Measurements from ENCODE around the gene ALDH3B2. TPM values are rescaled to one million over a fixed set of nuclear protein-coding genes. Genes with fewer than 3 reads are reported as not detected.
A peak's percentile ranks its signal among the peaks of the same experiment; 100 is the strongest.
"Not testable (repeated sequence)": the region's sequence is repeated elsewhere in the genome, so short reads cannot be mapped to it uniquely, and the experiment has no call there.

Gene ALDH3B2
- polyA plus RNA-seq, 1 donor from 2014 or later: not detected

GRCh38 chr11:67670316-67671210, 3.9 kb downstream of the ALDH3B2 start:
- Mint-ChIP-seq H3K36me3 (no peaks in the 10 kb centered on the region), H3K27ac (no peak overlapping the region), H3K9me3 (no peaks in the 10 kb centered on the region), H3K4me3 (no peak overlapping the region), H3K4me1 (peaks cover 0 to 6% (median 5%) of the 10 kb centered on the region in 3 donors), H3K27me3 (peaks cover 27% of the 10 kb centered on the region)

- H3K27me3 Mint-ChIP-seq: peaks cover 15% of the 10 kb centered on the region
- no peaks in the 10 kb centered on the region for H3K9me3 Mint-ChIP-seq
- peaks cover 0 to 6% (median 5%) of the 10 kb centered on the region in 3 donors for H3K4me1 Mint-ChIP-seq
- H3K4me3 Mint-ChIP-seq: no peak overlapping the region
- H3K27ac Mint-ChIP-seq: no peak overlapping the region
- H3K36me3 Mint-ChIP-seq: no peaks in the 10 kb centered on the region
These were observed 6.3 kb downstream of the ALDH3B2 start for GRCh38 chr11:67668192-67668551.

- no peak overlapping the region for H3K27ac Mint-ChIP-seq
These were observed 6.8 kb downstream of the ALDH3B2 start for GRCh38 chr11:67667490-67668191.

GRCh38 chr11:67666676-67667489, 7.5 kb downstream of the ALDH3B2 start:
- Mint-ChIP-seq H3K9me3 (no peaks in the 10 kb centered on the region), H3K4me1 (peaks cover 0 to 6% (median 5%) of the 10 kb centered on the region in 3 donors), H3K27me3 (peaks cover 17% of the 10 kb centered on the region), H3K36me3 (no peaks in the 10 kb centered on the region), H3K27ac (no peak overlapping the region), H3K4me3 (peak overlapping the region in 1 of 4 donors; percentile 83)

More at GRCh38 chr11:67667490-67668191, 6.8 kb downstream of the ALDH3B2 start:
- peaks cover 14% of the 10 kb centered on the region for H3K27me3 Mint-ChIP-seq
- H3K36me3 Mint-ChIP-seq: no peaks in the 10 kb centered on the region
- peaks cover 0 to 6% (median 5%) of the 10 kb centered on the region in 3 donors for H3K4me1 Mint-ChIP-seq
- peak overlapping the region in 1 of 4 donors; percentile 83 for H3K4me3 Mint-ChIP-seq
- no peaks in the 10 kb centered on the region for H3K9me3 Mint-ChIP-seq

- Mint-ChIP-seq H3K4me1 (peaks cover 0 to 6% (median 5%) of the 10 kb centered on the region in 3 donors), H3K9me3 (no peaks in the 10 kb centered on the region), H3K27me3 (peaks cover 18% of the 10 kb centered on the region), H3K4me3 (no peak overlapping the region), H3K36me3 (no peaks in the 10 kb centered on the region), H3K27ac (no peak overlapping the region)
These were observed 8.1 kb downstream of the ALDH3B2 start for GRCh38 chr11:67666303-67666645.

- Mint-ChIP-seq H3K4me3 (peak overlapping the region in 1 of 4 donors; percentile 9), H3K36me3 (no peaks in the 10 kb centered on the region), H3K27ac (no peak overlapping the region), H3K4me1 (peaks cover 0 to 6% (median 5%) of the 10 kb centered on the region in 3 donors), H3K9me3 (no peaks in the 10 kb centered on the region), H3K27me3 (peaks cover 16% of the 10 kb centered on the region)
These were observed 8.7 kb downstream of the ALDH3B2 start for GRCh38 chr11:67665541-67666302.

GRCh38 chr11:67664696-67665540, 9.5 kb downstream of the ALDH3B2 start:
- H3K9me3 Mint-ChIP-seq: no peaks in the 10 kb centered on the region
- peak overlapping the region in 1 of 4 donors; percentile 9 for H3K4me3 Mint-ChIP-seq
- H3K27ac Mint-ChIP-seq: no peak overlapping the region
- H3K36me3 Mint-ChIP-seq: no peaks in the 10 kb centered on the region
- peaks cover 15% of the 10 kb centered on the region for H3K27me3 Mint-ChIP-seq
- H3K4me1 Mint-ChIP-seq: peaks cover 0 to 6% (median 5%) of the 10 kb centered on the region in 3 donors

GRCh38 chr11:67664213-67664585, 10.2 kb downstream of the ALDH3B2 start:
- no peak overlapping the region for H3K4me3 Mint-ChIP-seq
- H3K27ac Mint-ChIP-seq: no peak overlapping the region
- no peaks in the 10 kb centered on the region for H3K36me3 Mint-ChIP-seq
- no peaks in the 10 kb centered on the region for H3K9me3 Mint-ChIP-seq
- peaks cover 15% of the 10 kb centered on the region for H3K27me3 Mint-ChIP-seq
- H3K4me1 Mint-ChIP-seq: peaks cover 2 to 8% (median 6%) of the 10 kb centered on the region in 3 donors

- Mint-ChIP-seq H3K9me3 (no peaks in the 10 kb centered on the region), H3K4me1 (peaks cover 7 to 9% (median 8%) of the 10 kb centered on the region in 3 donors), H3K36me3 (no peaks in the 10 kb centered on the region), H3K27me3 (peaks cover 16% of the 10 kb centered on the region), H3K4me3 (no peak overlapping the region), H3K27ac (no peak overlapping the region)
These were observed 10.8 kb downstream of the ALDH3B2 start for GRCh38 chr11:67663532-67664212.

GRCh38 chr11:67662835-67663531, 11.4 kb downstream of the ALDH3B2 start:
- Mint-ChIP-seq H3K27ac (no peak overlapping the region), H3K27me3 (peaks cover 16% of the 10 kb centered on the region), H3K4me1 (peaks cover 7 to 9% (median 8%) of the 10 kb centered on the region in 3 donors), H3K4me3 (no peak overlapping the region), H3K9me3 (no peaks in the 10 kb centered on the region), H3K36me3 (no peaks in the 10 kb centered on the region)

GRCh38 chr11:67662142-67662834, 12.1 kb downstream of the ALDH3B2 start:
- Mint-ChIP-seq H3K4me3 (no peak overlapping the region), H3K27ac (no peak overlapping the region), H3K9me3 (peaks cover 0 to 2% (median 0%) of the 10 kb centered on the region in 3 donors), H3K36me3 (no peaks in the 10 kb centered on the region), H3K4me1 (peaks cover 7 to 8% (median 8%) of the 10 kb centered on the region in 3 donors), H3K27me3 (peaks cover 16% of the 10 kb centered on the region)

- not testable (repeated sequence) for H3K9me3 Mint-ChIP-seq, H3K4me3 Mint-ChIP-seq, H3K27ac Mint-ChIP-seq, H3K36me3 Mint-ChIP-seq, H3K4me1 Mint-ChIP-seq
- peaks cover 13% of the 10 kb centered on the region for H3K27me3 Mint-ChIP-seq
These were observed 13.7 kb downstream of the ALDH3B2 start for GRCh38 chr11:67660752-67661151.
